HG02840 (cell line): ENCODE measurements around the gene PCA3.
A peak's percentile ranks its signal among the peaks of the same experiment; 100 is the strongest.

Experiments
- ATAC-seq: cut with Tn5 transposase; IDR thresholded peaks from one replicate; pipeline ENCODE4 v1.9.1; 2021; ENCODE audit warnings: mild to moderate bottlenecking, moderate library complexity, moderate number of reproducible peaks; ENCODE audit not compliant: unreplicated experiment, low FRiP score

The PCA3 gene

DNA sequence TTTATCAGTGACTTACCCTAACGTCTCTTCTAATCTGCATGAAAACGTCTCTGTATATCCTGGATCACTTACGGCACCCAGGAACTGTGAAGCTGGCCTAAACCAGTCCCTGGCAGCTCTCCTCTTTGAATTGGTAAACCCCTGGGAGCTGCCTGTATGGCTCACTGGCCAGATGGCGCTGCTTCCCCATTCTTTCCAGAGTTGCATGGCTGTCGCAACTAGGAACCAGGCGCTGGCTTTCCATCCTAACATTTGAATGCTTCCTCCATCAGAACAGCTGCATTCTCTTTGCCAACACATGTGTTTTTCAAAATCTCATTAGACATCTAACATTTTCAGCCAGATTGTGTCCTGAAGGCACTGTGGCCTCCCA is 8.0 kb upstream of the PCA3 start:
- peak; percentile 12 for ATAC-seq

GRCh38 chr9:76756941-76757673 is 7.1 kb upstream of the PCA3 start:
- ATAC-seq, result no peak

GRCh38 chr9:76758476-76758875 is 5.8 kb upstream of the PCA3 start:
- no peak for ATAC-seq

GRCh38 chr9:76759732-76760131 is 4.5 kb upstream of the PCA3 start:
- no peak for ATAC-seq

DNA sequence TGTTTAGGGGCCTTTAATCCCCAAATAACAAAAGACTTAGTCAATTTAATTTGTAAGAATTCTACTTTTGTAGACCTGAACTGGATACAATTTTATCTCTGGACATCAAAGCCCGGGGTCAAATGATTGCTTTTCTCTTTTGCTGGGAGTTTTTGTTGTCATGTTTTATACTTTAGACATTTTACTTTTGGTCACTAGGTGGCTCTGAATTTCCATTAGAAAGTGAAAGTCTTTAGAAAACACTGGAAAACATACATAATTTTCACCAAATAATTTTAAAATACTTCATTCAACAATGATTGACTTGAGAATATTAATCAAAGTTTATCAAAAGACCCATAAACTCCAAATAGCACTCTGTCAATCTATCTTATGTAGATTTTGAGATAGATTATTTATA is 2.8 kb upstream of the PCA3 start:
- ATAC-seq, result no peak

GRCh38 chr9:76766126-76766525 is 1.9 kb downstream of the PCA3 start:
- no peak for ATAC-seq

DNA sequence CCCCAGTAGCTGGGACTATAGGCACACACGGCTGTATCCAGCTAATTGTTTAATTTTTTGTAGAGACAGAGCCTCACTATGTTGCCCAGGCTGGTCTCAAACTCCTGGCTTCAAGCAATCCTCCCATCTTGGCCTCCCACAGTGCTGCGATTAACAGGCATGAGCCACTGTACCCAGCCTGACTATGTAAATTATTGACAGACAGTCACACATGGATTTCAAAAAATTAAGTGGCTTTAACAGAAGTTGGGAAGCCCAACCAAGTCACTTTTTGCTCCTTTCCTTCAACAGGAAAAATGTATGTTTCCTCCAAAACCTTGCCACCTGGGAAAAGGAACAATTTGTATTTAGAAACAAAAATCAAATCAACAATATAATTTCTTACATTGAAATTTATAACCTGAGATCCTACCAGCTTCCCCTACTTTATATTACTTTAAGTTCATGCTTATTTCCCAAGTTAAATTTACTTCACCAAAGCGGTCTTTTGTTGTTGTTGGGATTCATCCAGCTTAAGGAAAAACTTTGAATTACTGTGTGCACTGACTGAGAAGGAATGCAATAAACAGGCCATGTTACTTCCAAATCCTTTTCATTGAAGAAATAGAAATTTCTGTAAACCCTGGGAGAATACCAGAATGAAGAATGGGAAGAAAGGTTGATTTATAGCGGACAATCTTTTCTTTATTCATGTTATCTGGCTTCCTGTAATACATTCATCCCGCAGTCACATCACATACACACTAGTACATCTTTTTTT is 8.6 kb downstream of the PCA3 start:
- ATAC-seq, result no peak

- ATAC-seq, result no peak
These were observed 20.6 kb downstream of the PCA3 start for GRCh38 chr9:76784881-76785280.

GRCh38 chr9:76785501-76785900 is 21.3 kb downstream of the PCA3 start:
- ATAC-seq, result no peak

GRCh38 chr9:76787677-76788076 is 23.4 kb downstream of the PCA3 start:
- ATAC-seq, result no peak

- no peak for ATAC-seq
These were observed 25.6 kb downstream of the PCA3 start for GRCh38 chr9:76789840-76790239.

DNA sequence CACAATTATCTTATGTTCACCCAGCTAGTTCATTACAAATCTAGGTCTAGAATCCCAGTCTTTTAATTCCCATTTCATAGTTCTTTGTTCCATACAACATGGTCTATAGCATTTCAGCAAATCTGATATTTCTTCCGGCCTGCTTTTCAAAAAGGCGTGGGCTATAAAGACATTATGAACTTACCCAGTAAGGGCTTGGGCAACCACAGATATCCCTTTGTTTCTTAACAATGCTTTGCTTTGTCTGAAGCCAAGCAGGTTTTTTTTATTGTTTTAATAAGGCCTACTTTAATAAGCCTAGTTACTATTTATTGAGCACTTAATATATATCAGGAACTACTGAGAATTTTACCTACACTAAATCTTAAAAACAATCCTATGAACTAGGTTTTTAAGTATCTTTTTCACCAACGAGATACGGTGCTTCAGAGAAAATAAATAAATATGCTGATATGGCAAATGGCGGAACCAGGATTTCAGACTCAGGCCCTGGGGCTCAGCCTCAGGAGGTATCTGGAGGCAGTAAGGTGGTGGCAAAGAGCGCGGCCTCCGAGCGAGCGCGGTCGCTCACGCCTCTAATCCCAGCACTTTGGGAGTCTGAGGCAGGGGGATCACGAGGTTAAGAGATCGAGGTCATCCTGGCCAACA is 29.7 kb downstream of the PCA3 start:
- no peak for ATAC-seq

DNA sequence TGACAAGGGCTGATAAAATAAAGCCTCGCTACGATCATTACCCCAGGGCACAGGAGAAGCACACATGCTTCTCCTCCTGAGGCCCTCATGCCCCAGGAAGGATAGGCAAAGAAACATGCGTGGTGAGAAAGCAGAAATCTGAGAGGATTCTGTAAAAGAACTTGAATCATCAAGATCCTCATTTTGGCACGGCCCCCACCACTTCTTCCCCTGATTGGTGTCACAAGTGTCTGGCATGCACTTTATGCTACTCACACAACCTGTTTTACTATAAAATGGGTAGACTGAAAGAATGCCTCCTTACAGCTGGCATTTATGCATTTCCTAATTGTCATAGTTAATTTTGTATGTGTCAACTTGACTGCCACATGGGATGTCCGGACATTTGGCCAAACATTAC is 32.1 kb downstream of the PCA3 start:
- no peak for ATAC-seq

- no peak for ATAC-seq
These were observed 34.3 kb downstream of the PCA3 start for GRCh38 chr9:76798527-76798926.

DNA sequence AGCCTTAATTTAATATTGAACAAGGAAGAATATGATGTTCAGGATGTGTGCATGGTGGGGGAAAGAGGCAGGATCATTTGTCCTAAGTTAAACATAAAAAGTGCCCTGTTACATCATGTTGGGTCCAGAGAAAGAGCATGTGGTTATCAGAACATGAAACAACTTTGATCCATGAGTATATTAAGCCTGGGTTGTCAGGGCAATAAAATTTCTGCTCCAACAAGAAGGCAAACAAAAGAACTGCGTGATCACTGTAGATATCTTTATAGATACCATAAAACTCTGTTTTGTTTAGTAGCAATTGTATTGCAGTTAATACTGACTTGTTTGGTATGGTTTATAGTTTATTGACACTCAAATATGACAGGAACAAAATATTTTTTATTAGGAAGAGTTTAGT is 35.2 kb downstream of the PCA3 start:
- ATAC-seq, result no peak

DNA sequence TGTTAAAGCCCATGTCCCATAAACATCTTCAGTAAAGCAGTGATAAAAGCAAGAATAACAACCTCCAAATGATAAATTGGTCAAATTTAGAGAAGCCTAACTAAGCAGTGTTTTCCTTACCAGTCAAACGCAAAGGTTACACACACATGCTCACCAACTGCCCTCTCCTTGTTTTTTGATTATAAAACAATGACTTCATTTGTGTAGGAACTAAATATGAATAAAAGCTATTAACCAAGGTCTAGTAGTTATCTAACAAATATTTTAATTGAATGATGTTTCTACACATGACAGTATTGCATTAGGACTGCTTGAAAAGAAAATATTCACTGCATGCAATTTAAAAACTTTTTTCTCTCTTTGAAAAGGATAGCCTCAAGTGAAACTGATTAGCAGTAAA is 36.7 kb downstream of the PCA3 start:
- ATAC-seq, result no peak

DNA sequence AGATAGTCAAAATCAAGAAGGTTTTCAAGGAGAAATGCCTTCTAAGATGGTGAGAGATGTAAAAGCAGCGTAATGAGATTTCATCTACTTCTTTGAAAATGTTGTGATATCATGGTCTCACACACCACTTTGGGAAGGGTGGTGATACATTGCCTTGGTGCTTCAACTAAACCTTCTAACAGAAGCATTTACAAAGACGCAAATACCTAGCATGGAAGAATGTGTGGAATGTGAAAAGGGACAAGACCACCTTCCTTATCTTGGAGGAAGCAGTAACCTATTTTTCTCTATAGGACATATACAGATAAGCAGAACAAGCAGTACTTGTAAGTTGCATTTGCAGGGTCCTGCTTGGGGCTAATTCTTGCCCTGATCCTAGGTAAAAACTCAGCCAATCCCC is 38.8 kb downstream of the PCA3 start:
- ATAC-seq, result no peak

GRCh38 chr9:76803762-76804161 is 39.5 kb downstream of the PCA3 start:
- ATAC-seq, result no peak

GRCh38 chr9:76808636-76809035 is 44.4 kb downstream of the PCA3 start:
- no peak for ATAC-seq

DNA sequence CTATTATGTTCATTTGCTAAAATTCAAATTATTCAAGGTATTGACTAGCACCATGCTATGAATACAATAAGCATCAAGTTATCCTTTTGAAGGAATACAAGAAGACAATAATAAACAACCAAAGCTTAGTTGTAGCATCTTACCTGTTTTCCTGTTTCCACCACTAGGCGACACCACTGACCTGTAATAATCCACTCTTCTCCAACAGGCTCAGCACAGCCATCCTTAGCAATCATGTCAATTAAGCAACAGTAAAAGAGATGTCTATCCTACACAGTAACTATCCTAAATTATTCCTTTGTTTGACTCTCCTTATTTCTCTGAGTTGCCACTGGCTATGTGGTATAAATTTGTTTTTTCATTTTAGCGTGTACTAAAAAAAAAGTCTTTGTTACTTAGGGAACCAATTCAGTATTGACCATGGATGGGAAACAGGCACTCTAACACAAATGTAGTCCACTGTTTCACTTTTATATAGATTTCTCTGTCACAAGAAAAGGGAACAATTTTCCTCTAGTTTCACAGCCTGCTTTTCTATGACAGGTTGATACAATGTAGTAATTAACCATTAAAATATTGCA is 46.2 kb downstream of the PCA3 start:
- no peak for ATAC-seq

DNA sequence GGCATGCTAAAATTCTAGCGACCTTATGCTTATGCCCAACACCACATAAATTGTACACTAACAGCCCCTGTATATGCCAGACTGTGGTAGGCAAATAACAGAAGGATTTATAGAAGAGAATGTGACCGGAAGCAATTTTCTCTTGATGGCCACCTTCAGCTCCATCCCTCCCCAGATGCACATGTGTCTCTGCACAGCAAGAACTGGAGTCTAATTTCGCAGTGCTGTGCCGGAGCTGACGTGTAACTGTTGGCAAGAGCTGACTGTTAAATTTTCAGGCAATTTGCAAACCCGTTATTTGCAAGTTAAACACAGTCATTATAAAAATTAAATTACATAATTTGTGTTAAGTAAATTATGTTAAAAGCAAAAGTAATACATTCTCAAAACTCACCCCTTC is 48.4 kb downstream of the PCA3 start:
- no peak for ATAC-seq
